Esophagus squamous epithelium (tissue), 5 donors: ENCODE measurements around the gene DSE. TPM values are rescaled to one million over a fixed set of nuclear protein-coding genes. Genes with fewer than 3 reads are reported as not detected.

Experiments
- DNase-seq: peaks from one replicate; lab custom pipeline; 2025; lab: John Stamatoyannopoulos, UW
- H3K27ac ChIP-seq, 4 donors: fragments of 200-600 bp; sonication (generic); one replicate each; pipeline ENCODE4 v1.5.1; 2016 to 2019; ENCODE audit warnings: mild to moderate bottlenecking in 1 of 4
- H3K27me3 ChIP-seq, 4 donors: fragments of 200-600 bp; sonication (generic); 1 replicate in 3 of 4; 2 replicates in 1 of 4; pipeline versions ENCODE4 v1.5.1 to v1.6.0; 2017 to 2021; ENCODE audit warnings: antibody characterized with exemption in 1 of 4
- H3K36me3 ChIP-seq, 3 donors: fragments of 200-600 bp; sonication (generic); one replicate each; pipeline ENCODE4 v1.5.1; 2016 to 2019
- H3K4me1 ChIP-seq, 3 donors: fragments of 200-600 bp; sonication (generic); one replicate each; pipeline ENCODE4 v1.5.1; 2017 to 2019
- H3K4me3 ChIP-seq, 4 donors: fragments of 200-600 bp; sonication (generic); 1 replicate in 3 of 4; 2 replicates in 1 of 4; pipeline ENCODE4 v1.5.1; 2016 to 2019; ENCODE audit warnings: mild to moderate bottlenecking in 2 of 4, moderate library complexity in 1 of 4
- H3K9me3 ChIP-seq, 3 donors: fragments of 200-600 bp; sonication (generic); one replicate each; pipeline ENCODE4 v1.5.1; 2016 to 2019
- POLR2A ChIP-seq, 4 donors: fragments of 450-650 bp; IDR thresholded peaks; one replicate each; pipeline ENCODE4 v1.6.1; 2017; ENCODE audit warnings: antibody characterized with exemption in 4 of 4, mild to moderate bottlenecking in 4 of 4, moderate library complexity in 3 of 4
- WGBS, 2 donors: methylation state at CpG; one replicate each; pipeline ENCODE4 v1.1.5; 2018; 5-methylcytosine and 5-hydroxymethylcytosine counted together
- intact Hi-C: fragments of 100-400 bp; cut with DNase I; formaldehyde crosslinking; loops from one replicate; pipeline ENCODE4 v1.15.0; 2022
- total RNA-seq, 4 donors: library from RNA; depleted of rRNA; stranded (reverse); fragments of >200 nt; gene quantifications; one replicate each; pipeline ENCODE4 v1.1.0, GENCODE V29; 2016
- TF ChIP-seq, protein P1 (sequence below), 6 experiments: fragments of 450-650 bp in 4 of 6; fragments of 200-600 bp in 2 of 6; sonication (generic) in 2 of 6; IDR thresholded peaks; one replicate each; pipeline ENCODE4 v1.5.1; 2016 to 2019; ENCODE audit warnings: antibody characterized with exemption in 6 of 6, mild to moderate bottlenecking in 4 of 6, moderate library complexity in 4 of 6
- donor health status: DM: yes; HTN: yes; CAD: no.

The DSE gene
- total RNA-seq, 4 donors from 2014 or later, result 11.6 to 36.4 (median 33.3) TPM

- peaks cover 9 to 71% (median 29%) of the 10 kb centered on the region in 3 donors for H3K4me1 ChIP-seq
- intact Hi-C loops, result no loop called here
- H3K9me3 ChIP-seq, result no peaks in the 10 kb centered on the region
- H3K4me3 ChIP-seq, result peak overlapping the region in 3 of 4 donors; percentile 66 to 95 (median 89)
- no peak for TF ChIP-seq POLR2A (IDR thresholded peaks at IDR 0.05)
- TF ChIP-seq, protein P1, sequence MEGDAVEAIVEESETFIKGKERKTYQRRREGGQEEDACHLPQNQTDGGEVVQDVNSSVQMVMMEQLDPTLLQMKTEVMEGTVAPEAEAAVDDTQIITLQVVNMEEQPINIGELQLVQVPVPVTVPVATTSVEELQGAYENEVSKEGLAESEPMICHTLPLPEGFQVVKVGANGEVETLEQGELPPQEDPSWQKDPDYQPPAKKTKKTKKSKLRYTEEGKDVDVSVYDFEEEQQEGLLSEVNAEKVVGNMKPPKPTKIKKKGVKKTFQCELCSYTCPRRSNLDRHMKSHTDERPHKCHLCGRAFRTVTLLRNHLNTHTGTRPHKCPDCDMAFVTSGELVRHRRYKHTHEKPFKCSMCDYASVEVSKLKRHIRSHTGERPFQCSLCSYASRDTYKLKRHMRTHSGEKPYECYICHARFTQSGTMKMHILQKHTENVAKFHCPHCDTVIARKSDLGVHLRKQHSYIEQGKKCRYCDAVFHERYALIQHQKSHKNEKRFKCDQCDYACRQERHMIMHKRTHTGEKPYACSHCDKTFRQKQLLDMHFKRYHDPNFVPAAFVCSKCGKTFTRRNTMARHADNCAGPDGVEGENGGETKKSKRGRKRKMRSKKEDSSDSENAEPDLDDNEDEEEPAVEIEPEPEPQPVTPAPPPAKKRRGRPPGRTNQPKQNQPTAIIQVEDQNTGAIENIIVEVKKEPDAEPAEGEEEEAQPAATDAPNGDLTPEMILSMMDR (IDR thresholded peaks at IDR 0.05), result no peak
- H3K27ac ChIP-seq, result peak overlapping the region; percentile 90 to 99 (median 97)
- no peaks in the 10 kb centered on the region for H3K36me3 ChIP-seq
- WGBS, 2 donors, result 23 to 27% methylated on average over 1 of the region's 1 CpG
- no peaks in the 10 kb centered on the region for H3K27me3 ChIP-seq
- DNase-seq, result no peak
These were observed 1.2 kb upstream of the DSE start for GRCh38 chr6:116369540-116369939.

DNA sequence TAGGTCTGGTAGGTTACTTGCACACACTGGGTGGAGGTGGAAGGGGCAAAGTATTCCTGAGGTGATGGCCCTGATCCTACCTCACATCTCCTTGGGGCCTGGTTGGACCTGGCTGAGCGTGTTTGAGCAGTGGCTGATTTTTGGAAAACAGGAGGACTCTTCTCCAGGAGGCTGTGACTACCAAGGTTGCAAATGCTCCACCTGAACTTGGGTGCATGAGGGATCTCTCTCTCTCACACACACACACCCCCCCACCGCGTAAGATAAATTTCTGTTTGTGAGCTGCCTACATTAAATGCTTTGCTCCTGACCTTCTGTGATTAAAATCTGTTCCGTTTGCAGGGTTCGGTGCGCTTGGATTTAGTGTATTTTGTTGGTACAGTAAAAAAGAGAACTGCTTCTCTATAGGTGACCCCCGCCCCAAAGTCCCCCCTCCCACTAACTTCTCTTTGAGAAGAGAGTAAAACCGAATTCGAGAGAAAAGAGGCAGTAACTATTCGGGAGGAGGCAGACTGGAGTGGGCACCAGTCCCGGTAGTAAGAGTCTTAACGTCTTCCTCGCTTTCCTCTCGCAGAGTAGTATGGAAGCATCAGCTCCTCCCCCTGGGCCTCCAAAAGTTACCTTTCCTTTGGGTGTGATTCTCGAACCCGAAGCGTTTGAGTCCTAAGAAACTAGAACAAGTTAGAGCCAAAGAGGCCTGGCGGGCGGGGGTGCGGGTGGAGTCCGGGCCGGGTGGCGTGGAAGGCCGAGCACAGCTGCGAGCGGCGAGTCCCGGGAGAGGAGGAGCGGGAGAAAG, 585 bp upstream of the DSE start:
- TF ChIP-seq, protein P1 (IDR thresholded peaks at IDR 0.05), result no peak
- no peak for TF ChIP-seq POLR2A (IDR thresholded peaks at IDR 0.05)
- Histone ChIP-seq H3K4me1 (peaks cover 9 to 77% (median 29%) of the 10 kb centered on the region in 3 donors), H3K27ac (peak overlapping the region; percentile 90 to 99 (median 97)), H3K36me3 (no peaks in the 10 kb centered on the region), H3K27me3 (no peaks in the 10 kb centered on the region), H3K9me3 (no peaks in the 10 kb centered on the region), H3K4me3 (peak overlapping the region; percentile 66 to 95 (median 90))
- DNase-seq, result no peak
- intact Hi-C loops, result no loop called here
- WGBS, 2 donors, result 2 to 4% methylated on average over 14 to 15 of the region's 29 CpGs

- TF ChIP-seq POLR2A (IDR thresholded peaks at IDR 0.05), result peak in 2 of 4 donors; percentile 35 to 73
- TF ChIP-seq, protein P1 (IDR thresholded peaks at IDR 0.05), result no peak
- peaks cover 9 to 78% (median 26%) of the 10 kb centered on the region in 3 donors for H3K4me1 ChIP-seq
- H3K4me3 ChIP-seq, result peak overlapping the region; percentile 66 to 95 (median 90)
- H3K27ac ChIP-seq, result peak overlapping the region; percentile 90 to 99 (median 97)
- H3K36me3 ChIP-seq, result no peaks in the 10 kb centered on the region
- 0% methylated on average over 8 to 16 of the region's 75 CpGs for WGBS, 2 donors
- no peaks in the 10 kb centered on the region for H3K9me3 ChIP-seq
- DNase-seq, result peak; percentile 15
- H3K27me3 ChIP-seq, result no peaks in the 10 kb centered on the region
- intact Hi-C loops, result no loop called here
These were observed 572 bp downstream of the DSE start for GRCh38 chr6:116371120-116371917.

- peak overlapping the region; percentile 66 to 95 (median 90) for H3K4me3 ChIP-seq
- 35 to 37% methylated on average over 8 of the region's 8 CpGs for WGBS, 2 donors
- no peak for DNase-seq
- intact Hi-C loops, result no loop called here
- H3K36me3 ChIP-seq, result no peaks in the 10 kb centered on the region
- no peak for TF ChIP-seq POLR2A (IDR thresholded peaks at IDR 0.05)
- TF ChIP-seq, protein P1 (IDR thresholded peaks at IDR 0.05), result no peak
- no peaks in the 10 kb centered on the region for H3K27me3 ChIP-seq
- peak overlapping the region; percentile 90 to 99 (median 97) for H3K27ac ChIP-seq
- no peaks in the 10 kb centered on the region for H3K9me3 ChIP-seq
- peaks cover 9 to 78% (median 29%) of the 10 kb centered on the region in 3 donors for H3K4me1 ChIP-seq
These were observed 1.1 kb downstream of the DSE start for GRCh38 chr6:116371918-116372209.

DNA sequence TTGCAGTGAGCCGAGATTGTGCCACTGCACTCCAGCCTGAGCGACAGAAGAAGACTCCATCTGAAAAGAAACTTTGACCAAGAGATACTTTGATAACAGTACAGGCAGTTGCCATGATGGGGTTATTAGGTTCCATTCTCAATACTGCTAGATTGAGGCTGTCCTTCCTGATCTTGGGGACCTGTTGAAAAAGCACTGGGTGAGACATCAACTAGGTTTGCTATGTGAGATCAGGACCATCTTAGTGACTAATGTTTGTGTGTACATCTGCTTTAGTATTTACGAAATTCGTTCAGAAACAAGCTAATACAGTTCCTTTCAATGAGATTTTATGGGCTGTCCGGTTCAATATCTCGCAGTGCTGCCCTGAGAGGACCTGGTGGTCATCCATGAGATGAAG, 2.6 kb downstream of the DSE start:
- WGBS, 2 donors, result 66 to 74% methylated on average over 6 of the region's 6 CpGs

More for the DNA sequence above, 2.6 kb downstream of the DSE start:
- no peaks in the 10 kb centered on the region for H3K9me3 ChIP-seq
- intact Hi-C loops, result no loop called here
- peak overlapping the region in 1 of 4 donors; percentile 10 for H3K4me3 ChIP-seq
- H3K4me1 ChIP-seq, result peaks cover 9 to 84% (median 32%) of the 10 kb centered on the region in 3 donors
- H3K27ac ChIP-seq, result peak overlapping the region in 3 of 4 donors; percentile 47 to 90 (median 78)
- no peak for DNase-seq
- H3K36me3 ChIP-seq, result no peaks in the 10 kb centered on the region
- no peaks in the 10 kb centered on the region for H3K27me3 ChIP-seq
- TF ChIP-seq, protein P1 (IDR thresholded peaks at IDR 0.05), result no peak
- no peak for TF ChIP-seq POLR2A (IDR thresholded peaks at IDR 0.05)
